ENCODE measurements around the gene VAMP2. TPM values are rescaled to one million over a fixed set of nuclear protein-coding genes. Genes with fewer than 3 reads are reported as not detected.

The VAMP2 gene
- total and polyA plus RNA-seq, 9 of the 15 experiments (the other 6 are each of a cell fraction or from before 2014, with no cell fraction given): 2.3 to 31.8 (median 6.0) TPM

DNA sequence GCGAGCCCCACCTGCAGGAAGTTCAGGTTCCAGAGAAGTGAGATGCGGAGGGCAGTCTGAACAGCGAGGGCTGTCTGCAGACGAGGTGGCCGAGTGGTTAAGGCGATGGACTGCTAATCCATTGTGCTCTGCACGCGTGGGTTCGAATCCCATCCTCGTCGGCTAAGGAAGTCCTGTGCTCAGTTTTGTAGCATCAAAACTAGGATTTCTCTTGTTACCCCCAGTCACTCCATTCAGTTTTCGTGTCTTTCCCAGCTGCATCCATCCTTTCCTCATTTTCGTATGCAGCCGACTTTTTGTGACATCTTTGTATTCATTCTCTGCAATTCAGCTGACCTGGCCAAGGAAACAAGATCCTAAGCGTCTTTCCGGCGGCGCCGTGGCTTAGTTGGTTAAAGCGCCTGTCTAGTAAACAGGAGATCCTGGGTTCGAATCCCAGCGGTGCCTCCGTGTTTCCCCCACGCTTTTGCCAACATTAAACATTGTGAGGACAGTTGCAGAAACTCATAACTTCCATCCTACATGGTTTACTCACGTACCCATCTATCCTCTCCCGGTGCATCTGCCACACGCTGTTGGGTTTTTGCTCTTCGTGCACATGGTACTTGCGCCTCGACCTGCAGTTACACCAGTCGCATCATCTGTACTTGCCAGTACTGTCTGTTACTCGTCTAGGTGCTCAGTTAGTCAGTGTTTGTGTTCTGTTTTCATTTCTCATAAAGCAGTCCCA is 24.2 kb upstream of the VAMP2 start (continued):
- TF ChIP-seq EWSR1 (IDR thresholded peaks at IDR 0.05; ENCODE audit: borderline replicate concordance, low read depth, partially characterized antibody): no peak
- TF ChIP-seq SNRNP70 (optimal IDR thresholded peaks at IDR 0.05; ENCODE audit: low read depth, low read length): no peak
- no peak for TF ChIP-seq NR2F6 (CRISPR knock-in tag; IDR thresholded peaks at IDR 0.05)
- TF ChIP-seq KDM2B (CRISPR knock-in tag; IDR thresholded peaks at IDR 0.05): no peak
- TF ChIP-seq, protein P1, sequence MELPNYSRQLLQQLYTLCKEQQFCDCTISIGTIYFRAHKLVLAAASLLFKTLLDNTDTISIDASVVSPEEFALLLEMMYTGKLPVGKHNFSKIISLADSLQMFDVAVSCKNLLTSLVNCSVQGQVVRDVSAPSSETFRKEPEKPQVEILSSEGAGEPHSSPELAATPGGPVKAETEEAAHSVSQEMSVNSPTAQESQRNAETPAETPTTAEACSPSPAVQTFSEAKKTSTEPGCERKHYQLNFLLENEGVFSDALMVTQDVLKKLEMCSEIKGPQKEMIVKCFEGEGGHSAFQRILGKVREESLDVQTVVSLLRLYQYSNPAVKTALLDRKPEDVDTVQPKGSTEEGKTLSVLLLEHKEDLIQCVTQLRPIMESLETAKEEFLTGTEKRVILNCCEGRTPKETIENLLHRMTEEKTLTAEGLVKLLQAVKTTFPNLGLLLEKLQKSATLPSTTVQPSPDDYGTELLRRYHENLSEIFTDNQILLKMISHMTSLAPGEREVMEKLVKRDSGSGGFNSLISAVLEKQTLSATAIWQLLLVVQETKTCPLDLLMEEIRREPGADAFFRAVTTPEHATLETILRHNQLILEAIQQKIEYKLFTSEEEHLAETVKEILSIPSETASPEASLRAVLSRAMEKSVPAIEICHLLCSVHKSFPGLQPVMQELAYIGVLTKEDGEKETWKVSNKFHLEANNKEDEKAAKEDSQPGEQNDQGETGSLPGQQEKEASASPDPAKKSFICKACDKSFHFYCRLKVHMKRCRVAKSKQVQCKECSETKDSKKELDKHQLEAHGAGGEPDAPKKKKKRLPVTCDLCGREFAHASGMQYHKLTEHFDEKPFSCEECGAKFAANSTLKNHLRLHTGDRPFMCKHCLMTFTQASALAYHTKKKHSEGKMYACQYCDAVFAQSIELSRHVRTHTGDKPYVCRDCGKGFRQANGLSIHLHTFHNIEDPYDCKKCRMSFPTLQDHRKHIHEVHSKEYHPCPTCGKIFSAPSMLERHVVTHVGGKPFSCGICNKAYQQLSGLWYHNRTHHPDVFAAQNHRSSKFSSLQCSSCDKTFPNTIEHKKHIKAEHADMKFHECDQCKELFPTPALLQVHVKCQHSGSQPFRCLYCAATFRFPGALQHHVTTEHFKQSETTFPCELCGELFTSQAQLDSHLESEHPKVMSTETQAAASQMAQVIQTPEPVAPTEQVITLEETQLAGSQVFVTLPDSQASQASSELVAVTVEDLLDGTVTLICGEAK (IDR thresholded peaks at IDR 0.05): peak; percentile 78
- TF ChIP-seq, protein P1 (CRISPR knock-in tag; IDR thresholded peaks at IDR 0.05): no peak
- TF ChIP-seq RAD21 (CRISPR knock-in tag; conservative IDR thresholded peaks at IDR 0.05 in 1 of 2, IDR thresholded peaks at IDR 0.05 in 1 of 2): peak in 1 of 2 experiments; percentile 22; a peak in 1 of 4 replicates
- TF ChIP-seq, protein P2, sequence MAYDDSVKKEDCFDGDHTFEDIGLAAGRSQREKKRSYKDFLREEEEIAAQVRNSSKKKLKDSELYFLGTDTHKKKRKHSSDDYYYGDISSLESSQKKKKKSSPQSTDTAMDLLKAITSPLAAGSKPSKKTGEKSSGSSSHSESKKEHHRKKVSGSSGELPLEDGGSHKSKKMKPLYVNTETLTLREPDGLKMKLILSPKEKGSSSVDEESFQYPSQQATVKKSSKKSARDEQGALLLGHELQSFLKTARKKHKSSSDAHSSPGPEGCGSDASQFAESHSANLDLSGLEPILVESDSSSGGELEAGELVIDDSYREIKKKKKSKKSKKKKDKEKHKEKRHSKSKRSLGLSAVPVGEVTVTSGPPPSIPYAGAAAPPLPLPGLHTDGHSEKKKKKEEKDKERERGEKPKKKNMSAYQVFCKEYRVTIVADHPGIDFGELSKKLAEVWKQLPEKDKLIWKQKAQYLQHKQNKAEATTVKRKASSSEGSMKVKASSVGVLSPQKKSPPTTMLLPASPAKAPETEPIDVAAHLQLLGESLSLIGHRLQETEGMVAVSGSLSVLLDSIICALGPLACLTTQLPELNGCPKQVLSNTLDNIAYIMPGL (CRISPR knock-in tag; IDR thresholded peaks at IDR 0.05): peak; percentile 88
- TF ChIP-seq ZNF124 (CRISPR knock-in tag; IDR thresholded peaks at IDR 0.05): no peak
- TF ChIP-seq PHTF2 (CRISPR knock-in tag; IDR thresholded peaks at IDR 0.05): no peak
- TF ChIP-seq, protein P3, sequence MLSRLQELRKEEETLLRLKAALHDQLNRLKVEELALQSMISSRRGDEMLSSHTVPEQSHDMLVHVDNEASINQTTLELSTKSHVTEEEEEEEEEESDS (CRISPR knock-in tag; IDR thresholded peaks at IDR 0.05): no peak
- TF ChIP-seq, protein P4, sequence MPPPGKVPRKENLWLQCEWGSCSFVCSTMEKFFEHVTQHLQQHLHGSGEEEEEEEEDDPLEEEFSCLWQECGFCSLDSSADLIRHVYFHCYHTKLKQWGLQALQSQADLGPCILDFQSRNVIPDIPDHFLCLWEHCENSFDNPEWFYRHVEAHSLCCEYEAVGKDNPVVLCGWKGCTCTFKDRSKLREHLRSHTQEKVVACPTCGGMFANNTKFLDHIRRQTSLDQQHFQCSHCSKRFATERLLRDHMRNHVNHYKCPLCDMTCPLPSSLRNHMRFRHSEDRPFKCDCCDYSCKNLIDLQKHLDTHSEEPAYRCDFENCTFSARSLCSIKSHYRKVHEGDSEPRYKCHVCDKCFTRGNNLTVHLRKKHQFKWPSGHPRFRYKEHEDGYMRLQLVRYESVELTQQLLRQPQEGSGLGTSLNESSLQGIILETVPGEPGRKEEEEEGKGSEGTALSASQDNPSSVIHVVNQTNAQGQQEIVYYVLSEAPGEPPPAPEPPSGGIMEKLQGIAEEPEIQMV (tag; conservative IDR thresholded peaks at IDR 0.05; ENCODE audit: low read depth): no peak
- peak; percentile 15; the same call in 1 of the 2 replicates for TF ChIP-seq NFE2 (IDR thresholded peaks at IDR 0.05; ENCODE audit: low read depth)
- TF ChIP-seq STAT5B (CRISPR knock-in tag; IDR thresholded peaks at IDR 0.05): no peak
- TF ChIP-seq HDGF (IDR thresholded peaks at IDR 0.05): no peak
